Panc1 (cell line): ENCODE data around the gene CA12. TPM values are rescaled to one million over a fixed set of nuclear protein-coding genes. Genes with fewer than 3 reads are reported as not detected.

ENCODE experiments used
- ATAC-seq: fragments of 200-7000 bp; cut with Tn5 transposase; 2 replicates; pipeline ENCODE4 v1.9.1; 2020; ENCODE audit warnings: mild to moderate bottlenecking, moderate library complexity
- BruUV-seq: library from RNA; stranded (reverse); fragments of 400-500 nt; replicated peaks from 2 replicates; lab custom pipeline; 2021; lab: Mats Ljungman, UMichigan
- CTCF ChIA-PET: fragments of 300-600 bp; sonication (Branson Sonifier 250); formaldehyde crosslinking; loops from one replicate; lab custom pipeline; 2022; ENCODE audit warnings: antibody characterized with exemption; lab: Charles Lee
- POLR2A ChIA-PET: fragments of 300-600 bp; sonication (Branson Sonifier 250); formaldehyde crosslinking; loops from one replicate; lab custom pipeline; 2022; ENCODE audit warnings: antibody characterized with exemption; lab: Charles Lee
- DNase-seq: peaks from one replicate; pipeline ENCODE4 v3.0.0-alpha.2; 2010; ENCODE audit warnings: low read depth, low spot score
- H3K27ac ChIP-seq: 2 replicates; pipeline ENCODE4 v1.5.1; 2011; ENCODE audit warnings: mild to moderate bottlenecking, low read length, inconsistent platforms
- H3K27me3 ChIP-seq: fragments of 200-500 bp; sonication (Bioruptor generic); 2 replicates; pipeline ENCODE4 v1.6.0; 2014; ENCODE audit warnings: low read length, inconsistent platforms; ENCODE audit not compliant: control insufficient read depth, insufficient read depth
- H3K36me3 ChIP-seq: fragments of 200-500 bp; sonication (Bioruptor generic); 2 replicates; pipeline ENCODE4 v1.5.1; 2014; ENCODE audit warnings: inconsistent platforms, mild to moderate bottlenecking, low read length, moderate library complexity; ENCODE audit not compliant: control insufficient read depth, insufficient read depth
- H3K4me1 ChIP-seq: 2 replicates; pipeline ENCODE4 v1.5.1; 2011; ENCODE audit warnings: inconsistent platforms, mild to moderate bottlenecking, low read length, moderate library complexity; ENCODE audit not compliant: control insufficient read depth, insufficient read depth
- H3K4me3 ChIP-seq, 2 experiments: 2 replicates each; pipeline ENCODE4 v1.5.1; 2011 to 2012; ENCODE audit warnings: low read depth in 2 of 2, low read length in 2 of 2, mild to moderate bottlenecking in 2 of 2, inconsistent platforms in 1 of 2, moderate library complexity in 1 of 2
- H3K9me3 ChIP-seq: fragments of 200-500 bp; sonication (Bioruptor generic); 2 replicates; pipeline ENCODE4 v1.5.1; 2014; ENCODE audit warnings: low read depth, mild to moderate bottlenecking, inconsistent platforms, low read length, moderate library complexity; ENCODE audit not compliant: control insufficient read depth, insufficient read depth
- POLR2AphosphoS5 ChIP-seq: IDR thresholded peaks from 2 replicates; pipeline ENCODE4 v1.6.1; 2012; ENCODE audit warnings: mild to moderate bottlenecking, low read depth, low read length, moderate library complexity
- SIN3A ChIP-seq: IDR thresholded peaks from 2 replicates; pipeline ENCODE4 v1.6.1; 2012; ENCODE audit warnings: low read depth, mild to moderate bottlenecking, low read length, moderate library complexity, borderline replicate concordance; ENCODE audit not compliant: insufficient read depth
- TCF7L2 ChIP-seq: IDR thresholded peaks from 2 replicates; pipeline ENCODE4 v1.6.1; 2011; ENCODE audit warnings: mild to moderate bottlenecking, low read depth, low read length, inconsistent platforms
- in situ Hi-C: cut with HindIII; loops from 2 replicates; pipeline ENCODE4 v1.10.0; 2016; ENCODE audit warnings: low sequenced_read_pairs, low pct_unique_long_range_greater_than_20kb
- intact Hi-C: fragments of 100-400 bp; cut with micrococcal nuclease; formaldehyde crosslinking; loops from one replicate; pipeline ENCODE4 v1.10.0; 2022; ENCODE audit not compliant: unreplicated experiment
- total RNA-seq: library from RNA; stranded (reverse); gene quantifications from one replicate; pipeline ENCODE4 v1.2.1, GENCODE V29; 2021; ENCODE audit not compliant: unreplicated experiment
- TF ChIP-seq, protein P1 (sequence below), 2 experiments: IDR thresholded peaks; 2 replicates each; pipeline ENCODE4 v1.6.1; 2011 to 2012; ENCODE audit warnings: low read depth in 2 of 2, control low read depth in 1 of 2, low read length in 1 of 2, mild to moderate bottlenecking in 1 of 2, moderate library complexity in 1 of 2; ENCODE audit not compliant: insufficient read depth in 1 of 2
- TF ChIP-seq, protein P2 (sequence below): fragments of 450-650 bp; IDR thresholded peaks from 2 replicates; pipeline ENCODE4 v1.5.1; 2017; ENCODE audit warnings: mild to moderate bottlenecking

The CA12 gene
- total RNA-seq, 1 experiment from 2014 or later, result 0.74 TPM

DNA sequence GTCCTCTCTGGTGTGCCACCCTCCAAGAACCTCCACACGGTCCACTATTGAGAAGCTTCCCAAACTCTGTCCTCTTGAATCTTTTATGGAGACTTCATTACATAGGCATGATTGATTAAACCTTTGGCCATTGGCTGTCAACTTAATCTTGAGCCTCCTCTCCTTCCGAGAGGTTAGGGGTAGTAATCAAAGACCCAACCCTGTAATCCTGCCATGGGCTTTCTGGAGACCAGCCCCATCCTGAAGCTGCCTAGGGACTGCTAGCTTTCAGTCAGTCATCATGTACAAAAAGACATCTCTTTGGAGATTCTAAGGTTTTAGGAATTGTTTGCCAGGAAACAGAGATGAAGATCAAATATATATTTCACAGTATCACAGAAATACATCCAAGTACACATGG is 67.2 kb downstream of the CA12 start:
- Histone ChIP-seq H3K27ac (no peak overlapping the region), H3K4me3 (no peak overlapping the region), H3K36me3 (no peaks in the 10 kb centered on the region), H3K27me3 (no peaks in the 10 kb centered on the region), H3K4me1 (no peaks in the 10 kb centered on the region), H3K9me3 (no peaks in the 10 kb centered on the region)
- in situ Hi-C loops, result no loop called here
- CTCF ChIA-PET, result no interaction called here
- BruUV-seq, result no TSS peak
- POLR2A ChIA-PET, result no interaction called here
- DNase-seq, result no peak
- TF ChIP-seq, protein P1, sequence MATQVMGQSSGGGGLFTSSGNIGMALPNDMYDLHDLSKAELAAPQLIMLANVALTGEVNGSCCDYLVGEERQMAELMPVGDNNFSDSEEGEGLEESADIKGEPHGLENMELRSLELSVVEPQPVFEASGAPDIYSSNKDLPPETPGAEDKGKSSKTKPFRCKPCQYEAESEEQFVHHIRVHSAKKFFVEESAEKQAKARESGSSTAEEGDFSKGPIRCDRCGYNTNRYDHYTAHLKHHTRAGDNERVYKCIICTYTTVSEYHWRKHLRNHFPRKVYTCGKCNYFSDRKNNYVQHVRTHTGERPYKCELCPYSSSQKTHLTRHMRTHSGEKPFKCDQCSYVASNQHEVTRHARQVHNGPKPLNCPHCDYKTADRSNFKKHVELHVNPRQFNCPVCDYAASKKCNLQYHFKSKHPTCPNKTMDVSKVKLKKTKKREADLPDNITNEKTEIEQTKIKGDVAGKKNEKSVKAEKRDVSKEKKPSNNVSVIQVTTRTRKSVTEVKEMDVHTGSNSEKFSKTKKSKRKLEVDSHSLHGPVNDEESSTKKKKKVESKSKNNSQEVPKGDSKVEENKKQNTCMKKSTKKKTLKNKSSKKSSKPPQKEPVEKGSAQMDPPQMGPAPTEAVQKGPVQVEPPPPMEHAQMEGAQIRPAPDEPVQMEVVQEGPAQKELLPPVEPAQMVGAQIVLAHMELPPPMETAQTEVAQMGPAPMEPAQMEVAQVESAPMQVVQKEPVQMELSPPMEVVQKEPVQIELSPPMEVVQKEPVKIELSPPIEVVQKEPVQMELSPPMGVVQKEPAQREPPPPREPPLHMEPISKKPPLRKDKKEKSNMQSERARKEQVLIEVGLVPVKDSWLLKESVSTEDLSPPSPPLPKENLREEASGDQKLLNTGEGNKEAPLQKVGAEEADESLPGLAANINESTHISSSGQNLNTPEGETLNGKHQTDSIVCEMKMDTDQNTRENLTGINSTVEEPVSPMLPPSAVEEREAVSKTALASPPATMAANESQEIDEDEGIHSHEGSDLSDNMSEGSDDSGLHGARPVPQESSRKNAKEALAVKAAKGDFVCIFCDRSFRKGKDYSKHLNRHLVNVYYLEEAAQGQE (IDR thresholded peaks at IDR 0.05; ENCODE audit: insufficient read depth in 1 of 2, low read depth in 2 of 2, low read length in 1 of 2), result no peak
- TF ChIP-seq TCF7L2, result no peak
- TF ChIP-seq, protein P2, sequence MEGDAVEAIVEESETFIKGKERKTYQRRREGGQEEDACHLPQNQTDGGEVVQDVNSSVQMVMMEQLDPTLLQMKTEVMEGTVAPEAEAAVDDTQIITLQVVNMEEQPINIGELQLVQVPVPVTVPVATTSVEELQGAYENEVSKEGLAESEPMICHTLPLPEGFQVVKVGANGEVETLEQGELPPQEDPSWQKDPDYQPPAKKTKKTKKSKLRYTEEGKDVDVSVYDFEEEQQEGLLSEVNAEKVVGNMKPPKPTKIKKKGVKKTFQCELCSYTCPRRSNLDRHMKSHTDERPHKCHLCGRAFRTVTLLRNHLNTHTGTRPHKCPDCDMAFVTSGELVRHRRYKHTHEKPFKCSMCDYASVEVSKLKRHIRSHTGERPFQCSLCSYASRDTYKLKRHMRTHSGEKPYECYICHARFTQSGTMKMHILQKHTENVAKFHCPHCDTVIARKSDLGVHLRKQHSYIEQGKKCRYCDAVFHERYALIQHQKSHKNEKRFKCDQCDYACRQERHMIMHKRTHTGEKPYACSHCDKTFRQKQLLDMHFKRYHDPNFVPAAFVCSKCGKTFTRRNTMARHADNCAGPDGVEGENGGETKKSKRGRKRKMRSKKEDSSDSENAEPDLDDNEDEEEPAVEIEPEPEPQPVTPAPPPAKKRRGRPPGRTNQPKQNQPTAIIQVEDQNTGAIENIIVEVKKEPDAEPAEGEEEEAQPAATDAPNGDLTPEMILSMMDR, result no peak
- no peak for TF ChIP-seq POLR2AphosphoS5
- no peak for TF ChIP-seq SIN3A
- ATAC-seq, result no peak
- intact Hi-C loops, result no loop called here

DNA sequence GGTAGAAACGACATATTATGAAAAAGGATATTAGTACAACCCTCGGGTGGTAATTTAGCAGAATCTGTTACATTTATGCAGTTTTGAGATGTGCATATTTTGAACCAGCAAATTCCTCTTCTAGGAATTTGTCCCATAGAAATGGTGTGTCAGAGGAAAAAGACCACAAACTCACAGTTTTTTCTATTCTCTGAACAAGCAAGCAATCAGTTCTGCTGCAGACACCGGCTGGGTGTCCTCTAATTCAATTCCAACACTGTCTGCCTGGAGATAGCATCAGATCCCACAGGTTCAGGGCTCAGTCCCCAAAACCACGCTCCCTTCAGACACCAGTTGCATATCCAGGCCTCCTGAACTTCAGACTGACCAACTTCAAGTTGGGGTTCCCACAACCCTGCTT is 67.8 kb downstream of the CA12 start:
- no peaks in the 10 kb centered on the region for H3K36me3 ChIP-seq
- TF ChIP-seq TCF7L2 (no peak), SIN3A (no peak), POLR2AphosphoS5 (no peak)
- TF ChIP-seq, protein P1 (IDR thresholded peaks at IDR 0.05; ENCODE audit: insufficient read depth in 1 of 2, low read depth in 2 of 2, low read length in 1 of 2), result no peak
- TF ChIP-seq, protein P2, result no peak
- POLR2A ChIA-PET, result no interaction called here
- H3K27me3 ChIP-seq, result no peaks in the 10 kb centered on the region
- BruUV-seq, result no TSS peak
- no peaks in the 10 kb centered on the region for H3K9me3 ChIP-seq
- no peak overlapping the region for H3K27ac ChIP-seq
- intact Hi-C loops, result no loop called here
- DNase-seq, result no peak
- no peak overlapping the region for H3K4me3 ChIP-seq
- in situ Hi-C loops, result no loop called here
- ATAC-seq, result no peak
- no peaks in the 10 kb centered on the region for H3K4me1 ChIP-seq
- CTCF ChIA-PET, result no interaction called here
